Naive thymus-derived CD8-positive, alpha-beta T cell (primary cell): ENCODE results near the gene KRT79. TPM values are rescaled to one million over a fixed set of nuclear protein-coding genes. Genes with fewer than 3 reads are reported as not detected.
A peak's percentile ranks its signal among the peaks of the same experiment; 100 is the strongest.

Experiments
- ATAC-seq, 2 donors: fragments of 150-1000 bp; cut with Tn5 transposase in 1 of 2; sonication (Bioruptor Pico), chemical (Tn5 transposase) in 1 of 2; 1 replicate in 1 of 2; 2 replicates in 1 of 2; pipeline ENCODE4 v1.10.0; 2021; ENCODE audit warnings: mild to moderate bottlenecking in 2 of 2, moderate library complexity in 2 of 2
- POLR2A ChIA-PET: fragments of 350-600 bp; sonication (Branson Sonifier 250); formaldehyde crosslinking; loops from one replicate; lab custom pipeline; 2021; ENCODE audit warnings: antibody characterized with exemption; lab: Charles Lee
- DNase-seq, 10 donors: peaks; one replicate each; pipeline versions ENCODE4 v3.0.0 to v3.0.0-alpha.2; 2020 to 2022
- H3K27ac Mint-ChIP-seq, 10 donors: one replicate each; pipeline ENCODE4 v1.8.0; 2020 to 2022; ENCODE audit warnings: mild to moderate bottlenecking in 10 of 10, mixed read lengths in 10 of 10, moderate library complexity in 4 of 10, inconsistent platforms in 1 of 10
- H3K27me3 Mint-ChIP-seq, 5 donors: one replicate each; pipeline ENCODE4 v1.8.0; 2021 to 2022; ENCODE audit warnings: mixed read lengths in 5 of 5
- H3K36me3 Mint-ChIP-seq, 3 donors: one replicate each; pipeline ENCODE4 v1.8.0; 2020 to 2022; ENCODE audit warnings: mixed read lengths in 3 of 3, mild to moderate bottlenecking in 2 of 3, inconsistent platforms in 1 of 3
- H3K4me1 Mint-ChIP-seq, 4 donors: one replicate each; pipeline ENCODE4 v1.8.0; 2021 to 2022; ENCODE audit warnings: mixed read lengths in 4 of 4
- H3K4me3 Mint-ChIP-seq, 10 donors: one replicate each; pipeline ENCODE4 v1.8.0; 2020 to 2022; ENCODE audit warnings: mild to moderate bottlenecking in 10 of 10, mixed read lengths in 10 of 10, moderate library complexity in 6 of 10, inconsistent platforms in 1 of 10
- H3K9me3 Mint-ChIP-seq, 9 donors: one replicate each; pipeline ENCODE4 v1.8.0; 2020 to 2022; ENCODE audit warnings: mixed read lengths in 9 of 9, mild to moderate bottlenecking in 3 of 9, inconsistent platforms in 1 of 9, moderate library complexity in 1 of 9
- polyA plus RNA-seq, 3 donors: library from polyadenylated mRNA; unstranded; fragments of 300-500 nt; fragmentation: Illumina TruSeq; gene quantifications; one replicate each; pipeline ENCODE4 v1.2.3, GENCODE V29; 2021
- total RNA-seq, 8 experiments: library from RNA in 2 of 8; stranded (reverse) in 2 of 8; gene quantifications; one replicate each; pipeline ENCODE4 v1.2.3 and lab custom pipeline; 2021 to 2026

The KRT79 gene
- total and polyA plus RNA-seq, 5 experiments from 2014 or later, result not detected

GRCh38 chr12:52872644-52873389, 38.7 kb upstream of the KRT79 start:
- POLR2A ChIA-PET, result interaction anchor here (0.8 kb wide), 1 partner anchor 290 kb away, joined by 3 read pairs; no protein-coding TSS in a partner anchor
- ATAC-seq, result no peak
- H3K4me1 Mint-ChIP-seq, result peaks cover 17 to 60% (median 41%) of the 10 kb centered on the region in 4 donors
- no peak for DNase-seq
- peak overlapping the region in 7 of 10 donors; percentile 2 to 92 (median 80) for H3K27ac Mint-ChIP-seq
- H3K4me3 Mint-ChIP-seq, result peak overlapping the region in 9 of 10 donors; percentile 2 to 87 (median 76)
- H3K27me3 Mint-ChIP-seq, result peaks cover 0 to 17% (median 1%) of the 10 kb centered on the region in 5 donors
- H3K9me3 Mint-ChIP-seq, result no peaks in the 10 kb centered on the region
- H3K36me3 Mint-ChIP-seq, result no peaks in the 10 kb centered on the region

DNA sequence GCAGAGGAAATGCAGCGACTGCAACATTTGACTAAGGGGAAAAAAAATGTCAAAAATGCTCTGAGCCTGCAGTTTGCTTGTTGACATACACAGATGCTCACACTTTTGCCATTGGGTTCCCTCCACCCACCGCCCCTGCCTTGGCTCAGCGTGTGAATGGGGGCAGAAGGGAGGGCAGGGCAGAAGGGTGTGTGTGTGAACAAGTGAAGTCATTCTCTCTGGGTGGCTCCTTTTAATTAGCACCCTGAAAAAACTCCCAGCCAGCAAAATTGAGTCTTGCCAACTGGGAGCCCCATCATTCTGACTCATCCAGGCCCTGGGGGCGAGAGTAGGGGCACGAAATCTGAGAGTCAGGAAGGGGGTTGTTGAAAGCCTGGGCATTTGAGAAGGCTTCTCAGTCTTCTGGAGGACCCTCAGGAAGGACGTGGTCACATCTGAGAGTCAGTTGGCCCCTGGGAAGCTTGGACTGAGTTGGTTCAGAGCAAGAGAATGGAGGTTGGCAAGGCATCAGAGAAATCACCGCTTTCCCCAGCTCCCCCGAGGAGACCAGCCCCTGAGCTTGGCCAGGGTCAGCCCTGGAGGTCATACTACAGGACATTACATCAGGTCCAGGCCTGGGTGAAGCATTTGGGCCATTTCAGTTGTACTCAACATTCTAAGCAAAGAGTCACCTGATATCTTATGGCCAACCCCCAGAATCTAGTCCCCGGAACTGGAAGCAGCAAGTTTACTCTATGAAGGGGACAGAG, 37.4 kb upstream of the KRT79 start:
- POLR2A ChIA-PET, result interaction anchor here (2.5 to 4.6 kb wide), 2 partner anchors 260 to 287 kb away, joined by 13 to 45 read pairs; no protein-coding TSS in a partner anchor
- peaks cover 24 to 68% (median 52%) of the 10 kb centered on the region in 4 donors for H3K4me1 Mint-ChIP-seq
- H3K27me3 Mint-ChIP-seq, result peaks cover 0 to 12% (median 0%) of the 10 kb centered on the region in 5 donors

DNA sequence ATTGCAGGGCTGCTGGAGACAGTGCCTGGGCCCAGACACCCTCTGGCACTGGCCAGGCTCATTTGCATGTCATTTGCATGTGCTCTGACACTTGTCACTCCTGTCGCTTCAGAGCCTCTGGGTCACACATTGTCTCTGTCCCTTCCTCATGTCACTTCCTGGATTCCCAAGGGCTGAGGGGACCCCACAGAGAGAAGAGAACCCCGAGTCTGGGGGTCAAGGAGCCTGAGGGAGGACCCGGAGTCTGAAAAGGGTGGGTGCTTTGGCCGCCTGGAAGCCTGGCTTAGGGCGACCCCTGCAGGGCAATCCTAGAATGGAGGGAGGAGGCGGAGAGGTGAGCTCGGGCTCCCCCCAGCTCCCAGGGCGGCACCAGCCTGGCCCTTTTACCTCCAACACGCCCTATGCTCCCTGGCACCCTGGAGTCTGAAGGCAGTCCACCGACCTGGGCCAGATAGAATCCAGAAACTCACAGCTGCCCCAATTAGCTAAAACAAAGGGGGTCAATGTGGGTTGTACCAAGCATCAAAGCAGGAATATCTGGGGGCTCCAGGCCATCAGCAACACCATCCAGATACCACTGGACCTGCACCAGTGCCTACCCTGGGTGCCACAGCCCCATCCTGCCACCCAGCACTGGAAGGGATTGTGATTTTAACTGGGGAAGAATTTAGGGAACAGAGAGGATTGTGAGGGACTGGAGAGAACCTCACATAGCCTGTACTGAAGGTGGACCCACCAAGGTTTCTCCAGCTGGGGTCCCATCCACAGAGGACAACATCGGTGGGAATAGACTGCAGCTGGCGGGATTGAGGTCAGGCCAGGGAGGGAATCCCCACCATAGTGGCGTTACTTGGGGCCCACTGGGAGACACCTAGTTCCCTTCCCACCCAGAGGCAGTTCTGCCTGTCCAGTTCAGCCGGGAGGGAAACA, 36.5 kb upstream of the KRT79 start:
- peak; percentile 67 to 81 for ATAC-seq
- Mint-ChIP-seq H3K27ac (peak overlapping the region in 9 of 10 donors; percentile 29 to 94 (median 77)), H3K9me3 (no peaks in the 10 kb centered on the region), H3K27me3 (peaks cover 0 to 7% (median 0%) of the 10 kb centered on the region in 5 donors), H3K4me1 (peaks cover 24 to 65% (median 52%) of the 10 kb centered on the region in 4 donors), H3K4me3 (peak overlapping the region in 1 of 10 donors; percentile 24), H3K36me3 (no peaks in the 10 kb centered on the region)
- DNase-seq, result peak; percentile 68 to 94 (median 84)
- POLR2A ChIA-PET, result interaction anchor here (2.5 to 4.6 kb wide), 2 partner anchors 259 to 286 kb away, joined by 13 to 45 read pairs; no protein-coding TSS in a partner anchor

More for the DNA sequence above, 37.4 kb upstream of the KRT79 start:
- Mint-ChIP-seq H3K4me3 (no peak overlapping the region), H3K36me3 (no peaks in the 10 kb centered on the region), H3K9me3 (no peaks in the 10 kb centered on the region), H3K27ac (peak overlapping the region in 7 of 10 donors; percentile 4 to 79 (median 41))
- ATAC-seq (no peak), DNase-seq (no peak)

DNA sequence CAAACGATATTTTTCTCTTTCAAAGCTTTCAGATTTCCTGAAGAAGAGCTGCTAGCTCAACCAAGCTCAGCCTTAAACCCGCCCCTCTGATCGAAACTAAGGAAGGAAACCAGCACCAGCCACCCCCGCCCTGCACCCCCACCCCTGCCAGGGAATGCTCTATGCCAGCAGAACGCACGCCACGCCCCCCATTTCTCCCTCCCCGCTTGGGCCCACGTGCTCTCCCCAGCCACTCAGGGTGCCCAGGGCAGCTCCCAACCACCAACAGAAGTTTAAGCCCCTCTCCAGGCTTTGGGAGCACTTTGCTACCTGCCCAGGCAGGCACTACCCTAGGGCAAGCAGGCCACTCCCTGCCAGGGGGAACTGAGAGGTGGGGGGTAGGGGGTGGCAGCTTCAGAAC, 33.5 kb upstream of the KRT79 start:
- peaks cover 19 to 46% (median 33%) of the 10 kb centered on the region in 4 donors for H3K4me1 Mint-ChIP-seq
- DNase-seq (peak in 7 of 10 donors; percentile 36 to 75 (median 46)), ATAC-seq (peak; percentile 47 to 65)
- peak overlapping the region; percentile 68 to 91 (median 84) for H3K27ac Mint-ChIP-seq
- H3K4me3 Mint-ChIP-seq, result peak overlapping the region in 9 of 10 donors; percentile 23 to 70 (median 45)
- no peaks in the 10 kb centered on the region for H3K27me3 Mint-ChIP-seq
- no peaks in the 10 kb centered on the region for H3K9me3 Mint-ChIP-seq
- POLR2A ChIA-PET, result interaction anchor here (0.6 to 4.6 kb wide), 5 partner anchors 256 to 288 kb away, joined by 3 to 45 read pairs (median 4); no protein-coding TSS in a partner anchor
- no peaks in the 10 kb centered on the region for H3K36me3 Mint-ChIP-seq

DNA sequence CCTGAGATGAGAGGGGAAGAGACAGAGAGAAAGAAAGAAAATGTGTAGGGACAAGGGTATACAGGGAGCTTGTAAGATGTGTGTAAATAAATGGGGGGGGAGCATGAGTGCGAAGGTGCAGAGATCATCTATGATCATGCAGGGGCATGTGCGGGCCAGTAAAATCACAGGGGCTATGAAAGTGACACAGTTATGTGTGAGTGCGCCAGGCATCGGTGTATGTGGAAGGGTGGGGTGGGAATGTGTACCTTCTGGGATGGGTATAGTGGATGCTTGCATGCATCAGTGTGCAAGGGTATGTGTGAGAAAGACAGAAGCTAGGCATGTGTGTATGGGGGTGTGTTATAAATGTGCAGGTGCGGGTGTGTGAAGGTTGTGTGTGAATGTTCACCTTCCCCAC, 33.0 kb upstream of the KRT79 start:
- peaks cover 20 to 41% (median 33%) of the 10 kb centered on the region in 4 donors for H3K4me1 Mint-ChIP-seq
- ATAC-seq, result no peak
- peak overlapping the region in 8 of 10 donors; percentile 68 to 91 (median 84) for H3K27ac Mint-ChIP-seq
- no peak for DNase-seq
- H3K27me3 Mint-ChIP-seq, result no peaks in the 10 kb centered on the region
- H3K9me3 Mint-ChIP-seq, result no peaks in the 10 kb centered on the region
- POLR2A ChIA-PET, result interaction anchor here (0.7 to 4.6 kb wide), 4 partner anchors 255 to 287 kb away, joined by 3 to 45 read pairs (median 6); no protein-coding TSS in a partner anchor
- no peaks in the 10 kb centered on the region for H3K36me3 Mint-ChIP-seq
- H3K4me3 Mint-ChIP-seq, result peak overlapping the region in 7 of 10 donors; percentile 3 to 70 (median 45)

GRCh38 chr12:52865090-52865944, 31.2 kb upstream of the KRT79 start:
- Mint-ChIP-seq H3K27ac (peak overlapping the region in 4 of 10 donors; percentile 5 to 68 (median 52)), H3K36me3 (no peaks in the 10 kb centered on the region), H3K9me3 (no peaks in the 10 kb centered on the region), H3K27me3 (no peaks in the 10 kb centered on the region), H3K4me3 (no peak overlapping the region), H3K4me1 (peaks cover 20 to 31% (median 28%) of the 10 kb centered on the region in 4 donors)
- DNase-seq (no peak), ATAC-seq (no peak)
- POLR2A ChIA-PET, result no interaction called here

GRCh38 chr12:52862023-52862422, 27.9 kb upstream of the KRT79 start:
- ATAC-seq, result no peak
- POLR2A ChIA-PET, result no interaction called here

DNA sequence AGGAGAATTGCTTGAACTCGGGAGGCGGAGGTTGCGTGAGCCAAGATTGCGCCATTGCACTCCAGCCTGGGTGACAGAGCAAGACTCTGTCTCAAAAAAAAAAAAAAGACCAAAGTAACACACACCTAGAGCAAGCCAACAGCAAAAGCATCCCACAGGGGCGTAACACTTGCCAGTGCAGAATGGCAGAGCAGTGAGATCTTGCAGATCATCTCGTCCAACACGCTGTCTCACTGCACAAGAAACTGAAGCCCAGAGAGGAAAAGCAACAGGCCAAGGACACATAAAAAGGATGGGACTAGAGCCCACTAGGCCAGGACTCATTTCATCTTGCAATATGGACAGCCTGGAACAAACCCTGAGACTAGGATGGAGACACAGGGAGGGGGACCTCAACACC, 27.4 kb upstream of the KRT79 start:
- Mint-ChIP-seq H3K27ac (peak overlapping the region in 2 of 10 donors; percentile 15 to 58), H3K4me3 (no peak overlapping the region), H3K9me3 (no peaks in the 10 kb centered on the region), H3K36me3 (no peaks in the 10 kb centered on the region), H3K4me1 (peaks cover 0 to 6% (median 2%) of the 10 kb centered on the region in 4 donors), H3K27me3 (no peaks in the 10 kb centered on the region)
- DNase-seq (no peak), ATAC-seq (no peak)
- POLR2A ChIA-PET, result no interaction called here

More at GRCh38 chr12:52862023-52862422, 27.9 kb upstream of the KRT79 start:
- Mint-ChIP-seq H3K27me3 (no peaks in the 10 kb centered on the region), H3K4me1 (peaks cover 2 to 8% (median 5%) of the 10 kb centered on the region in 4 donors), H3K4me3 (no peak overlapping the region), H3K9me3 (no peaks in the 10 kb centered on the region), H3K27ac (peak overlapping the region in 3 of 10 donors; percentile 53 to 60 (median 59)), H3K36me3 (no peaks in the 10 kb centered on the region)
- no peak for DNase-seq

- ATAC-seq (no peak), DNase-seq (no peak)
- H3K9me3 Mint-ChIP-seq, result no peaks in the 10 kb centered on the region
- POLR2A ChIA-PET, result no interaction called here
- no peak overlapping the region for H3K4me3 Mint-ChIP-seq
- H3K4me1 Mint-ChIP-seq, result peaks cover 0 to 6% (median 2%) of the 10 kb centered on the region in 4 donors
- peaks cover 0 to 2% (median 0%) of the 10 kb centered on the region in 5 donors for H3K27me3 Mint-ChIP-seq
- peak overlapping the region in 4 of 10 donors; percentile 24 to 61 (median 44) for H3K27ac Mint-ChIP-seq
- no peaks in the 10 kb centered on the region for H3K36me3 Mint-ChIP-seq
Observed at GRCh38 chr12:52860102-52860823, 26.2 kb upstream of the KRT79 start.

GRCh38 chr12:52857500-52857899, 23.4 kb upstream of the KRT79 start:
- POLR2A ChIA-PET, result no interaction called here
- no peaks in the 10 kb centered on the region for H3K36me3 Mint-ChIP-seq
- no peak for ATAC-seq

More at GRCh38 chr12:52857500-52857899, 23.4 kb upstream of the KRT79 start:
- peaks cover 0 to 9% (median 1%) of the 10 kb centered on the region in 5 donors for H3K27me3 Mint-ChIP-seq
- H3K27ac Mint-ChIP-seq, result no peak overlapping the region
- peaks cover 0 to 4% (median 2%) of the 10 kb centered on the region in 4 donors for H3K4me1 Mint-ChIP-seq
- H3K9me3 Mint-ChIP-seq, result no peaks in the 10 kb centered on the region
- H3K4me3 Mint-ChIP-seq, result no peak overlapping the region
- no peak for DNase-seq
